ENCODE data around the gene ZNF790.
A peak's percentile ranks its signal among the peaks of the same experiment; 100 is the strongest.

Gene ZNF790

GRCh38 chr19:36772311-36773222, 65.6 kb downstream of the ZNF790 start, which contains the start of gene ZNF850:
Gene ZNF850, minus strand, starts transcription at chr19:36772807. Its CDS starts 10,201 bp downstream, at chr19:36762606.
- DNase-seq (ENCODE audit: low spot score), result peak; percentile 97

GRCh38 chr19:36771261-36772231, 66.6 kb downstream of the ZNF790 start:
- DNase-seq (ENCODE audit: low spot score), result peak; percentile 1

Data from cerebellar cortex (tissue), 1 donor.